Measurements from ENCODE around the gene SPOPL.

DNA sequence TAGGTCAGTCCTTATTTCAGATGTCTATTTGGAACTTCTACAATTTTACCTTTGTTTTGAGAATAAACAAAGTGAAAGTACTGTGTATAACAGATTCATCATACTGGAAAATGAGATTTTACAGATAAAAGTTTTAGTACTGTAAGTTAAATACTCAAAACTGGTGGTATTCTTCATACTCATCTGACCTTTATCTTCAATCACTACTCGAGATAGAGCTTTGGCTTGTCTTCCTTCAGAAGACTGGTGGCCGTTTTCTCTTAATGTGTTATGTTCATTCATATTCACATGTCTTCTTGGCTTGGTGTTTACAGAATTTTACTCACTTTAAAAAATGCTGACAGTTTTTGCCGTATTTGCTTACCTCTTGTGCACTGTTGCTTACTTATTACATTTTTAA lies 2.1 kb downstream of the SPOPL start:
- TF ChIP-seq FOXM1 (IDR thresholded peaks at IDR 0.05; ENCODE audit: low read depth) (no peak), EZH2phosphoT487 (IDR thresholded peaks at IDR 0.05; ENCODE audit: borderline replicate concordance, low read depth) (no peak), GABPA (IDR thresholded peaks at IDR 0.05; ENCODE audit: low read depth) (no peak), ELF1 (IDR thresholded peaks at IDR 0.05) (no peak), TAF1 (IDR thresholded peaks at IDR 0.05; ENCODE audit: borderline replicate concordance, low read depth, low read length) (no peak), TEAD4 (IDR thresholded peaks at IDR 0.05; ENCODE audit: borderline replicate concordance, insufficient read depth) (no peak), NFIC (IDR thresholded peaks at IDR 0.05; ENCODE audit: borderline replicate concordance) (no peak), RAD21 (IDR thresholded peaks at IDR 0.05; ENCODE audit: low read length) (no peak)
- TF ChIP-seq, protein P1, sequence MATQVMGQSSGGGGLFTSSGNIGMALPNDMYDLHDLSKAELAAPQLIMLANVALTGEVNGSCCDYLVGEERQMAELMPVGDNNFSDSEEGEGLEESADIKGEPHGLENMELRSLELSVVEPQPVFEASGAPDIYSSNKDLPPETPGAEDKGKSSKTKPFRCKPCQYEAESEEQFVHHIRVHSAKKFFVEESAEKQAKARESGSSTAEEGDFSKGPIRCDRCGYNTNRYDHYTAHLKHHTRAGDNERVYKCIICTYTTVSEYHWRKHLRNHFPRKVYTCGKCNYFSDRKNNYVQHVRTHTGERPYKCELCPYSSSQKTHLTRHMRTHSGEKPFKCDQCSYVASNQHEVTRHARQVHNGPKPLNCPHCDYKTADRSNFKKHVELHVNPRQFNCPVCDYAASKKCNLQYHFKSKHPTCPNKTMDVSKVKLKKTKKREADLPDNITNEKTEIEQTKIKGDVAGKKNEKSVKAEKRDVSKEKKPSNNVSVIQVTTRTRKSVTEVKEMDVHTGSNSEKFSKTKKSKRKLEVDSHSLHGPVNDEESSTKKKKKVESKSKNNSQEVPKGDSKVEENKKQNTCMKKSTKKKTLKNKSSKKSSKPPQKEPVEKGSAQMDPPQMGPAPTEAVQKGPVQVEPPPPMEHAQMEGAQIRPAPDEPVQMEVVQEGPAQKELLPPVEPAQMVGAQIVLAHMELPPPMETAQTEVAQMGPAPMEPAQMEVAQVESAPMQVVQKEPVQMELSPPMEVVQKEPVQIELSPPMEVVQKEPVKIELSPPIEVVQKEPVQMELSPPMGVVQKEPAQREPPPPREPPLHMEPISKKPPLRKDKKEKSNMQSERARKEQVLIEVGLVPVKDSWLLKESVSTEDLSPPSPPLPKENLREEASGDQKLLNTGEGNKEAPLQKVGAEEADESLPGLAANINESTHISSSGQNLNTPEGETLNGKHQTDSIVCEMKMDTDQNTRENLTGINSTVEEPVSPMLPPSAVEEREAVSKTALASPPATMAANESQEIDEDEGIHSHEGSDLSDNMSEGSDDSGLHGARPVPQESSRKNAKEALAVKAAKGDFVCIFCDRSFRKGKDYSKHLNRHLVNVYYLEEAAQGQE (IDR thresholded peaks at IDR 0.05; ENCODE audit: low read depth, low read length) = no peak
- TF ChIP-seq, protein P2, sequence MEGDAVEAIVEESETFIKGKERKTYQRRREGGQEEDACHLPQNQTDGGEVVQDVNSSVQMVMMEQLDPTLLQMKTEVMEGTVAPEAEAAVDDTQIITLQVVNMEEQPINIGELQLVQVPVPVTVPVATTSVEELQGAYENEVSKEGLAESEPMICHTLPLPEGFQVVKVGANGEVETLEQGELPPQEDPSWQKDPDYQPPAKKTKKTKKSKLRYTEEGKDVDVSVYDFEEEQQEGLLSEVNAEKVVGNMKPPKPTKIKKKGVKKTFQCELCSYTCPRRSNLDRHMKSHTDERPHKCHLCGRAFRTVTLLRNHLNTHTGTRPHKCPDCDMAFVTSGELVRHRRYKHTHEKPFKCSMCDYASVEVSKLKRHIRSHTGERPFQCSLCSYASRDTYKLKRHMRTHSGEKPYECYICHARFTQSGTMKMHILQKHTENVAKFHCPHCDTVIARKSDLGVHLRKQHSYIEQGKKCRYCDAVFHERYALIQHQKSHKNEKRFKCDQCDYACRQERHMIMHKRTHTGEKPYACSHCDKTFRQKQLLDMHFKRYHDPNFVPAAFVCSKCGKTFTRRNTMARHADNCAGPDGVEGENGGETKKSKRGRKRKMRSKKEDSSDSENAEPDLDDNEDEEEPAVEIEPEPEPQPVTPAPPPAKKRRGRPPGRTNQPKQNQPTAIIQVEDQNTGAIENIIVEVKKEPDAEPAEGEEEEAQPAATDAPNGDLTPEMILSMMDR (IDR thresholded peaks at IDR 0.05) = no peak
- TF ChIP-seq, protein P3, sequence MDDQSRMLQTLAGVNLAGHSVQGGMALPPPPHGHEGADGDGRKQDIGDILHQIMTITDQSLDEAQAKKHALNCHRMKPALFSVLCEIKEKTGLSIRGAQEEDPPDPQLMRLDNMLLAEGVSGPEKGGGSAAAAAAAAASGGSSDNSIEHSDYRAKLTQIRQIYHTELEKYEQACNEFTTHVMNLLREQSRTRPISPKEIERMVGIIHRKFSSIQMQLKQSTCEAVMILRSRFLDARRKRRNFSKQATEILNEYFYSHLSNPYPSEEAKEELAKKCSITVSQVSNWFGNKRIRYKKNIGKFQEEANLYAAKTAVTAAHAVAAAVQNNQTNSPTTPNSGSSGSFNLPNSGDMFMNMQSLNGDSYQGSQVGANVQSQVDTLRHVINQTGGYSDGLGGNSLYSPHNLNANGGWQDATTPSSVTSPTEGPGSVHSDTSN (IDR thresholded peaks at IDR 0.05) = no peak
- TF ChIP-seq, protein P4, sequence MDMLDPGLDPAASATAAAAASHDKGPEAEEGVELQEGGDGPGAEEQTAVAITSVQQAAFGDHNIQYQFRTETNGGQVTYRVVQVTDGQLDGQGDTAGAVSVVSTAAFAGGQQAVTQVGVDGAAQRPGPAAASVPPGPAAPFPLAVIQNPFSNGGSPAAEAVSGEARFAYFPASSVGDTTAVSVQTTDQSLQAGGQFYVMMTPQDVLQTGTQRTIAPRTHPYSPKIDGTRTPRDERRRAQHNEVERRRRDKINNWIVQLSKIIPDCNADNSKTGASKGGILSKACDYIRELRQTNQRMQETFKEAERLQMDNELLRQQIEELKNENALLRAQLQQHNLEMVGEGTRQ (IDR thresholded peaks at IDR 0.05; ENCODE audit: borderline replicate concordance, low read depth, low read length) = no peak
- TF ChIP-seq, protein P5, sequence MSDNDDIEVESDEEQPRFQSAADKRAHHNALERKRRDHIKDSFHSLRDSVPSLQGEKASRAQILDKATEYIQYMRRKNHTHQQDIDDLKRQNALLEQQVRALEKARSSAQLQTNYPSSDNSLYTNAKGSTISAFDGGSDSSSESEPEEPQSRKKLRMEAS (IDR thresholded peaks at IDR 0.05; ENCODE audit: low read depth) = no peak

Measured in SK-N-SH (cell line).